ENCODE results near the gene RC3H2. TPM values are rescaled to one million over a fixed set of nuclear protein-coding genes. Genes with fewer than 3 reads are reported as not detected.
A peak's percentile ranks its signal among the peaks of the same experiment; 100 is the strongest.

The RC3H2 gene
- total and polyA plus RNA-seq, 2 of the 13 experiments (the other 11 are each of a cell fraction or from before 2014, with no cell fraction given) = 21.0 to 36.4 TPM

GRCh38 chr9:122931226-122932121 is 26.3 kb upstream of the RC3H2 start, which contains the start of gene ZBTB26 (continued):
- TF ChIP-seq AFF4 (CRISPR knock-in tag; IDR thresholded peaks at IDR 0.05) (0 out of 2 replicates have a peak, but pooled peaks have one; percentile 6), ZNF687 (CRISPR knock-in tag; IDR thresholded peaks at IDR 0.05) (peak; percentile 86), ZNF207 (IDR thresholded peaks at IDR 0.05; ENCODE audit: borderline replicate concordance) (no peak), MIER3 (CRISPR knock-in tag; IDR thresholded peaks at IDR 0.05; ENCODE audit: borderline replicate concordance) (peak; percentile 62; the same call in 1 of the 2 replicates), IKZF5 (CRISPR knock-in tag; IDR thresholded peaks at IDR 0.05) (peak; percentile 57; the same call in 1 of the 2 replicates), ZNF598 (CRISPR knock-in tag; IDR thresholded peaks at IDR 0.05; ENCODE audit: borderline replicate concordance) (peak; percentile 79; the same call in 1 of the 2 replicates), ZBTB33 (CRISPR knock-in tag; IDR thresholded peaks at IDR 0.05) (peak; percentile 38; the same call in 1 of the 2 replicates), ZNF33B (CRISPR knock-in tag; IDR thresholded peaks at IDR 0.05) (peak; percentile 58; the same call in 1 of the 2 replicates), ZNF12 (CRISPR knock-in tag; IDR thresholded peaks at IDR 0.05) (0 out of 2 replicates have a peak, but pooled peaks have one; percentile 8), CHCHD3 (CRISPR knock-in tag; IDR thresholded peaks at IDR 0.05) (no peak), NCOA1 (CRISPR knock-in tag; IDR thresholded peaks at IDR 0.05) (0 out of 2 replicates have a peak, but pooled peaks have one; percentile 57)
